NT2/D1 (cell line): ENCODE results near the gene AMN.

Experiments
- DNase-seq: peaks from one replicate; pipeline ENCODE4 v3.0.0-alpha.2; 2011; ENCODE audit warnings: low read depth, low spot score
- H3K27me3 ChIP-seq: 2 replicates; pipeline ENCODE4 v1.6.0; 2011; ENCODE audit warnings: mild to moderate bottlenecking; ENCODE audit not compliant: insufficient read length, insufficient read depth
- H3K36me3 ChIP-seq: 2 replicates; pipeline ENCODE4 v1.6.1; 2011; ENCODE audit warnings: mild to moderate bottlenecking, low read length, mixed read lengths; ENCODE audit not compliant: insufficient read depth, insufficient read length
- H3K4me1 ChIP-seq: 2 replicates; pipeline ENCODE4 v1.5.1; 2011; ENCODE audit not compliant: insufficient read depth, insufficient read length
- H3K4me3 ChIP-seq: 2 replicates; pipeline ENCODE4 v1.5.1; 2011; ENCODE audit warnings: low read depth; ENCODE audit not compliant: insufficient read length
- H3K9ac ChIP-seq: 2 replicates; pipeline ENCODE4 v1.6.0; 2011; ENCODE audit warnings: low read depth; ENCODE audit not compliant: insufficient read length
- H3K9me3 ChIP-seq: 2 replicates; pipeline ENCODE4 v1.5.1; 2011; ENCODE audit warnings: mild to moderate bottlenecking, low read length; ENCODE audit not compliant: insufficient read depth
- SUZ12 ChIP-seq: IDR thresholded peaks from 2 replicates; pipeline ENCODE4 v1.6.1; 2011; ENCODE audit not compliant: insufficient read length, insufficient read depth; ENCODE audit errors: extremely low read depth
- YY1 ChIP-seq: IDR thresholded peaks from 2 replicates; pipeline ENCODE4 v1.6.1; 2011; ENCODE audit not compliant: insufficient read length, insufficient read depth
- ZNF274 ChIP-seq: IDR thresholded peaks from 2 replicates; pipeline ENCODE4 v1.6.1; 2011; ENCODE audit warnings: mild to moderate bottlenecking, low read depth, low read length

The AMN gene

DNA sequence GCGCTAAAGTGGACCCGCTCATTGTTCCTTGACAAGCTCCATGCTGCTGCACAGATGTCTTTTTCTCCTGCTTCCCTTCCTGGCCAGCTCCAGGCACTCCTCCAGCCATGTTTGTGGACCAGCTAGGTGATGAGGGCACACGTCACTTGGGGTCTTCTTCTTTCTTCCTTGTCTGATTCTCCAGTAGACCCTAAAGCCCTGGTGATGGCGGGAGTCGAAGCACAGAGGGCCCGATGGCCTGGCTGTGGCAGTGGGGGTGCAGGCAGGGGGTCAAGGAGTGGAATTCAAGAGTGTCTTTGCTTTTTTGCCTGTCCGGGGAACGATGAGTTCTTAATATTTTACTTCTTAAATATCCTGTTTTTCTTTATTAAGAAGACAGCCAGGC is 23.0 kb upstream of the AMN start:
- no peak for DNase-seq
- H3K9ac ChIP-seq: no peak overlapping the region
- H3K4me3 ChIP-seq: no peak overlapping the region
- H3K4me1 ChIP-seq: peaks cover 2% of the 10 kb centered on the region
- H3K36me3 ChIP-seq: peaks cover 49% of the 10 kb centered on the region
- H3K9me3 ChIP-seq: no peaks in the 10 kb centered on the region
- TF ChIP-seq YY1 (no peak), SUZ12 (no peak), ZNF274 (no peak)
- H3K27me3 ChIP-seq: no peaks in the 10 kb centered on the region

DNA sequence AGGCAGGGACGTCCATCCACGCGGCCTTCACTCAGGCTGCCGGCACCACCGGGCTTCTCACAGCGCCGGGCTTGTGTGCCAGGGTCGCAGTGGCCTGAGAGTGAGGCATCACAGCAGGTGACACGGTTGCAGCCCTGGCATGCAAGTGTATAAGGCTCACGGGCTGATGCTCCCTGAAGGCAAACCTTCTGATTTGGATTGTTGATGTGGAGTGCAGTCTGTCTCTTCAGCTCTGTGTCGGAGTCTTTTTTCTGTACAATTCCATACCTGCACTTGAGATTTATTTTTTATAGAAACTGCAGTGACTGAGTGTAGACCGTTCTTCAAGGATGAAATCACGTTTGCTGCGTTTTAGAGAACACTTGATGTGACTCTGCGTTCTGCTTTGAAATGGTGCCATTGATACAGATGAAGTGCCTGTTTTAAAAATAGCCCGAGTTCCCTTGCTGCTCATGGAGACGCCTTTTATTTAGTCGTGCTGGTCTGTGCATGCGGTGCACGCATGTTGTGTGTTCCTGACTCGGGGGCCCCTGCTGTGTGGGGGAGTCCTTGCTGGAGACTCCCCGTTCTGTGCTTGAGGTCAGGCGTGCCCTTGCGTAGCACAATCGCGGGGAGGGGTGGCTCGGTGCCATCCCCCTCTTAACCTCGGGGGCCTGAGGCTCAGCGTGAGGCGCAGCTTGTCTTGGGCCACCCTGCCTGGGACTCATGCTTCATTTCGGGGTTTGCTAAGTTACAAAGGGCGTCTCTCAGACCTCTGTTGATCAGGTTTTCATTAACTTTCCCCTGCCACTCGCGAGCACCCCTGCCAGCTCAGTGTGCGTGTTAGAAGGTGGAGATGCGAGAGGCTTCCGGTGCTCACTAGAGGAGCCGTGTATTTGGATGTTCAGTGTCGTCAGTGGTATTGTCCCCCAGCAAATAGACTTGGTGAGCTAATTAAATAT is 21.6 kb upstream of the AMN start:
- no peak overlapping the region for H3K9ac ChIP-seq
- no peaks in the 10 kb centered on the region for H3K27me3 ChIP-seq
- no peak for TF ChIP-seq YY1
- no peak for TF ChIP-seq SUZ12
- no peak for TF ChIP-seq ZNF274
- peaks cover 2% of the 10 kb centered on the region for H3K4me1 ChIP-seq
- no peak for DNase-seq
- H3K36me3 ChIP-seq: peaks cover 46% of the 10 kb centered on the region
- H3K9me3 ChIP-seq: no peaks in the 10 kb centered on the region; the same call in 1 of the 2 replicates
- H3K4me3 ChIP-seq: no peak overlapping the region

DNA sequence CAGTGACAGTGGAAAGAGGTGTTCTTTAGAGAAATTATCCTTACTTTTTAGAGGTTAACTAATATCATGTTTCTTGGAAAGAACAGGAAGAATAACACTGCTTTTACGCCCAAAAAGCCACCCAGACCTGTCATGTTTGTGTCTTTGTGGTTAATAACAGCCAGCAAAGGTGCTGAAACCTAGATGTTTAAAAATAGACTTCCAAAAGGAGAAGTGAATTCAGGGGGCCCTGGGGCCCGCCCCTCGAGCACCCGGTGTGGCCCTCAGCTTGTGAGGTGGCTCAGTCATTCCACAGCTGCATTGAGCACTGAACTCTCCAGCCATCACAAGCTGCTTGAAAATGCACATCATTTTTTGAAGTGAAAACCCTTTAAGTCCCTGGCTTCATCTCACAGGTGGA is 20.8 kb upstream of the AMN start:
- no peak for DNase-seq
- H3K9ac ChIP-seq: no peak overlapping the region
- H3K9me3 ChIP-seq: peaks cover 2% of the 10 kb centered on the region; the same call in 1 of the 2 replicates
- peaks cover 49% of the 10 kb centered on the region for H3K36me3 ChIP-seq
- no peak for TF ChIP-seq ZNF274
- TF ChIP-seq SUZ12: no peak
- TF ChIP-seq YY1: no peak
- H3K4me3 ChIP-seq: no peak overlapping the region
- H3K27me3 ChIP-seq: no peaks in the 10 kb centered on the region
- H3K4me1 ChIP-seq: peaks cover 2% of the 10 kb centered on the region

DNA sequence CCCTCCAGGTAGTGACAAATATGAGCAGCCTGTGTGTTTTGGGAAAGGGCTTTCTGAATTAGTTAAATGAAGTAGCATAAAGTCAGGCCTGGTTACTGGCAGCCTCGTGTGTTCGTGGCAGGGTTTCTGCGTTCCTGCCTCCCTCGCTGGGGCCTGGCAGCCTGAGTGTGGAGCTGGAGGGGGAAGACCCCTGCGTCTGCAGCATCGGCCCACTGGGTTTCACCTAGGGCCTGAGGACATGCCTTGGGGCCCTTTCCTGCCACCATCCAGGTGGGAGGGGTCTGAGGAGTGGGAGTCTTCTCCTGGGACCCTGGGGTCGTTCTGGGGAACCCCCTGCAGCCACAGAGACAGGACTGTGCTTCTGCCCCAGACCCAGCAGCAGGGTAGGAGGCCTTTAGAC is 20.4 kb upstream of the AMN start:
- Histone ChIP-seq H3K4me1 (peaks cover 2% of the 10 kb centered on the region), H3K36me3 (peaks cover 53% of the 10 kb centered on the region), H3K9me3 (peaks cover 7% of the 10 kb centered on the region; the same call in 1 of the 2 replicates), H3K4me3 (no peak overlapping the region), H3K9ac (no peak overlapping the region), H3K27me3 (no peaks in the 10 kb centered on the region)
- no peak for DNase-seq
- TF ChIP-seq SUZ12 (no peak), ZNF274 (no peak), YY1 (no peak)

DNA sequence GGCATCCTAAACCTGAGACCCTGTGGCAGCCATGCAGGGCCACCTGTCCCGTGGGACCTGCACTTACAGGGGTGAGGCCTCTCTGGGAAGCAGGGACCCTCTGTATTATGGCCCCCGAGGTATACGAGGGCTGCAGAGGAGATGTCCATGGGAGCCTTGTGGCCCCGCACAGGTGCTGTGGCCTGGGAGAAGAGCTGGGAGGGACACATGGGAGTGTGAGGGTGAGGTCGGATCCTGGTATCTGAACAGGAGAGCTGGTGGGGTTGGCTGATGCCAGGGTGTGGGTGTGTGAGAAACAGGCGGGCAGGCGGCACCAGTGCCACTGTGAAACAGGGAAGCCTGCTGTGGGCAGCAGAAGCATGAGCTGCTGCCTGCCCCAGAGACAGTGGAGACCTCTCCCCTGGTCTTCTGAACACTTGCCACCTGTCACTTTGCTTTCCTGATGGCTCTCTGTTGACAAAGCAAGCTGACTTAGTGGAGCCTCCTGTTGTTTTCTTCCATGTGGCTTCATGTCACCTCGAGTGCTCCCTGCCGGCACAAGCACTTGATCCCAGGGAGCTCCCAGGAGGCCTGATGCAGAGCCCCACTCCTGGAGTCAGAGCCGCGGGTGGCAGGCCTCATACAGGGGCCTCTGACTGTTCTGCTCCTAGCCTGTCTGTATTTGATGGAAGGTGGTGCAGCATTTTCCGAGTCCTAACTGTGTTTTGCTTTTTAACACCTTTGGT is 19.8 kb upstream of the AMN start:
- peaks cover 53% of the 10 kb centered on the region for H3K36me3 ChIP-seq
- no peaks in the 10 kb centered on the region for H3K27me3 ChIP-seq
- H3K9me3 ChIP-seq: peaks cover 13% of the 10 kb centered on the region; the same call in 1 of the 2 replicates
- no peak for DNase-seq
- H3K4me3 ChIP-seq: no peak overlapping the region
- no peak overlapping the region for H3K9ac ChIP-seq
- H3K4me1 ChIP-seq: peaks cover 2% of the 10 kb centered on the region
- TF ChIP-seq YY1 (no peak), SUZ12 (no peak), ZNF274 (no peak)

DNA sequence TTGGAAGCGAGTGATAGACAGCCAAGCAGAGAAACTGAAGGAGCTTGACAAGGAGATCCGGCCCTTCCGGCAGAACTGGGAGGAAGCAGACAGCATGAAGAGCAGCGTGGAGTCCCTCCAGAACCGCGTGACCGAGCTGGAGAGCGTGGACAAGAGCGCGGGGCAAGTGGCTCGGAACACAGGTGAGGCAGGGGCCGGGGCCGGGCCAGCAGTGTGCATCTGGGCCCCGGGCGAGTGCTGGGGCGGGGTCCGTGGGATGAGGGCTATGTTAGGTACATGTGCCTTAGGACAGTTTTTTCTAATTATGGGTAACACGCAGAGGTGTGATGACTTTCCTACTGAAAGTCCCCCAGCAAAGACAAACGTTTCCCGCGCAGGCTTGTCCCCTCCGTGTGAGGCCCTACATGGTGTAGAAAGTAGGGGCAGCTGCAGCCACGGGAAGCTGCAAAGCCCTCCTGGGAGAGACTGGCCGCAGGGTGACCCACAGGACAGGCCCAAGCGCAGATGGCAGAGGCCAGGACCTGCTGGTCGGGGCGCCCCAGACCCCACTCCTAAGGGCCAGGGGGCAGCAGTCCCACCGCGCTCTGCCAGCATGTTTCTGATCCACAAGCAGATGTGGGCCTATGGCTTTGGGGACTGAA is 19.1 kb upstream of the AMN start:
- Histone ChIP-seq H3K4me3 (no peak overlapping the region), H3K9ac (no peak overlapping the region), H3K4me1 (peaks cover 2% of the 10 kb centered on the region), H3K27me3 (no peaks in the 10 kb centered on the region), H3K36me3 (peaks cover 50% of the 10 kb centered on the region), H3K9me3 (peaks cover 14% of the 10 kb centered on the region; the same call in 1 of the 2 replicates)
- TF ChIP-seq ZNF274 (no peak), SUZ12 (no peak), YY1 (no peak)
- no peak for DNase-seq

DNA sequence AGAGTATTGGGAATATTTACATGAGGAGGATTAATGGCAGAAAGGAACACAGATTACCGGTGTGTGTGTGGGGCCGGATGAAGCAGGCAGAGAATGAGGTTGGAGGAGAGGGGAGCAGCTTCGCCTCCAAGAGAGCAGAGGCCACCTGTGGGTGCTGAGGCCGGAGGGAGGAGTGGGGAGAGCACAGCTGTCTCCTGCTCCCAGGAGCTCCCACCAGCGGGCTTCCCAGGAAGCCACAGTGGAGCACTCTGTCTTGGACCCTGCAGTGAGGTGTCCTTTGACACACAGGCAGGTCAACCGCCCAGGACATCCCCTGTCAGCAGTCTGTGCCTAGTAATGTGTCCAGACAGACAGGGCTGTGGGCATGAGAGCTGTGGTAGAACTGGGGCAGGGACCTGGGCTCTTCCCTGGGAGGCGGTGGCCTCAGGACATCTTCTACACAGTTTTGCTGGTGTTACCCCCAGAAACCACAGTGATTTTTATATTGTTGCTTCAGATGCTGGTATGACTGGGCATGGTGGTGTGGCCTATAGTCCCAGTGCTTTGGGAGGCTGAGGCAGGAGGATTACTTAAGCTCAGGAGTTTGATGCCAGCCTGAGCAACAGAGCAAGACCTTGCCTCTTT is 18.5 kb upstream of the AMN start:
- Histone ChIP-seq H3K4me1 (peaks cover 2% of the 10 kb centered on the region), H3K4me3 (no peak overlapping the region), H3K27me3 (no peaks in the 10 kb centered on the region), H3K9me3 (peaks cover 14% of the 10 kb centered on the region; the same call in 1 of the 2 replicates), H3K36me3 (peaks cover 50% of the 10 kb centered on the region), H3K9ac (no peak overlapping the region)
- DNase-seq: no peak
- TF ChIP-seq YY1 (no peak), SUZ12 (no peak), ZNF274 (no peak)
